Mesodermal cell (in vitro differentiated cells): ENCODE results near the gene EEF2.
A peak's percentile ranks its signal among the peaks of the same experiment; 100 is the strongest.

Experiments
- H3K27ac ChIP-seq: 2 replicates; pipeline ENCODE4 v1.7.0; 2013; ENCODE audit warnings: mild to moderate bottlenecking, low read depth, low read length, moderate library complexity; ENCODE audit not compliant: severe bottlenecking
- H3K36me3 ChIP-seq: 2 replicates; pipeline ENCODE4 v1.7.1; 2013; ENCODE audit warnings: mild to moderate bottlenecking, low read length, moderate library complexity; ENCODE audit not compliant: control insufficient read depth, insufficient read depth
- H3K4me1 ChIP-seq: one replicate; pipeline ENCODE4 v1.7.1; 2013; ENCODE audit warnings: mild to moderate bottlenecking, low read length; ENCODE audit not compliant: insufficient read depth, control insufficient read depth, poor library complexity, severe bottlenecking
- H3K4me3 ChIP-seq: 2 replicates; pipeline ENCODE4 v1.7.0; 2013; ENCODE audit warnings: low read length, control low read depth, mild to moderate bottlenecking; ENCODE audit not compliant: insufficient read depth, poor library complexity, severe bottlenecking; ENCODE audit errors: extremely low read depth
- H3K9me3 ChIP-seq: 2 replicates; pipeline ENCODE4 v1.7.1; 2013; ENCODE audit warnings: mild to moderate bottlenecking, low read length, moderate library complexity; ENCODE audit not compliant: control insufficient read depth
- WGBS, 2 experiments: methylation state at CpG; one replicate each; pipeline ENCODE4 v1.1.5; 2013; ENCODE audit warnings: missing lambda C conversion rate in 2 of 2; ENCODE audit not compliant: insufficient coverage in 2 of 2; 5-methylcytosine and 5-hydroxymethylcytosine counted together

The EEF2 gene

DNA sequence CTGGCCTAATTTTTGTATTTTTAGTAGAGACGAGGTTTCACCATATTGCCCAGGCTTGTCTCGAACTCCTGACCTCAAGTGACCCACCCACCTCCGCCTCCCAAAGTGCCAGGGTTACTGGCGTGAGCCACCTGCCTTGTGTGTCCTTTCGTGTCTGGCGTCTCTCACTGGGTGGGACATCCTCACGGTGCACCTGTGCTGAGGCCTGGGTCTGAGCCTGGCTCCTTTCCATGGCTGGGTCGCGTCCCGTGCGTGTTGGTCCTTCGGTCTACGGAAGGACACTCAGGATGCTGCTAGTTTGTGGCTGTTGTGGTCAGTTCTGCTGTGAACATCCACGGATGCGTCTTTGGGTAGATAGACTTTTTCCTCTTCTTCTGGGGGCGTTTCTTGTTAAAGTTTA lies 41.9 kb upstream of the EEF2 start:
- H3K27ac ChIP-seq: no peak overlapping the region
- no peaks in the 10 kb centered on the region for H3K9me3 ChIP-seq
- no peaks in the 10 kb centered on the region for H3K4me1 ChIP-seq
- H3K36me3 ChIP-seq: peaks cover 68% of the 10 kb centered on the region
- 97% methylated on average over 14 to 15 of the region's 16 CpGs for WGBS, 2 experiments
- no peak overlapping the region for H3K4me3 ChIP-seq

DNA sequence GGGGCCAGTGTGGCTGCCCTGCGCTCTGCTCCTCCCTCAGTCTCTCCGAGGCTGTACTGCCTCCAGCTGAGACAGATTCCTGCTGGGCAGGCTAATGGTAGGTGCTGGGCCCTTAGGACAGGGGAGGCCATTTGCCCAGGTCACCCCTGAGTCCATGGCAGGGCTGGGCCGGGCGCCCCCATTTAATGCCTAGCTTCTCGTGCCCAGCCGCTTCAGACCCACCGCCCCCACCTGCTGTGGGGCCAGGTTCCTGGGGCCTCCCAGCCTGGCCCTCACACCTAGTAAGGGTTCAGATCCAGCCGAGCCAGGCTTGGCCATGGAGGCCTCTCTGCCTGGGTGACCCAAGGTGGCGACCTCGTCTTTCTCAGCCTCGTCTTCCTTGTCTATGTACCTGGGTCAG lies 40.1 kb upstream of the EEF2 start:
- Histone ChIP-seq H3K36me3 (peaks cover 69% of the 10 kb centered on the region), H3K9me3 (no peaks in the 10 kb centered on the region), H3K27ac (no peak overlapping the region), H3K4me1 (no peaks in the 10 kb centered on the region), H3K4me3 (no peak overlapping the region)
- WGBS, 2 experiments: 72 to 73% methylated on average over 9 to 11 of the region's 11 CpGs

DNA sequence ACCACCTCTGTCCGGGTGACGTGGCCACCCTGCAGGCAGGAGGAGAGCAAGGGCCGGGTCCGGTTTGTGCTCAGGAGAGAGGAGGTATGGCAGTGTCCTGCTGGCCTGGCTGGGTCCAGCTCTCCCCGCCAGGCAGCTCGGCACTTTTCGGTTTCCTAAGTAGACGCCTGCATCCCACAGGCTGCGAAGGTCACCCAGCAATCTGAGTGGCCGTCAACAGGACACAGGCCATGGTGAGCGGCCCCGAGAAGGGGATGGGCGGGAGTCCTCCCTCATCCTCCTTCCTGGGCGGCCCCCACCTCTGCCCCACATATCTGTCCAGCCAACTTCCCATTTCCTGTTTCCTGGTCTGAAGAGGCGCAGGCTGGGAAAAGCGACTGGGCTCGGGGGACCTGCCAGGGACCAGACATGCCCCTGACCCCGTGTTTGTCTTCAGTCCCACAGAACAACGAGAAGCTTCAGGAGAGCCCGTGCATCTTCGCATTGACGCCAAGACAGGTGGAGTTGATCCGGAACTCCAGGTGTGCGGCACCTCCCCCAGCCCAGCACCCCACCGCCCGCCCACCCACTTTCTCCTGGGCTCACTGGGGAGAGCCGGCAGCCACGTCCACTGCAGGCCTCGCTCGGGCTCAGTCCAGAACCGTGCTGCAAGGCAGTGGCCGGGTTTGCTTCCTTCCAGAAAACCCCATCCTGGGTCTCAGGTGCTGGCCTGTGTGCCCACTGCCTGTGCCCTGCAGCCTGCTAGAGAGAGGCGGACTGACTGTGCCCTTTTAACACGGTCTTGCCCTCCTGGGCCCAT lies 38.5 kb upstream of the EEF2 start:
- WGBS, 2 experiments: 90 to 95% methylated on average over 30 to 34 of the region's 34 CpGs
- H3K4me1 ChIP-seq: no peaks in the 10 kb centered on the region
- no peak overlapping the region for H3K27ac ChIP-seq
- H3K36me3 ChIP-seq: peaks cover 72% of the 10 kb centered on the region
- no peak overlapping the region for H3K4me3 ChIP-seq
- H3K9me3 ChIP-seq: no peaks in the 10 kb centered on the region

DNA sequence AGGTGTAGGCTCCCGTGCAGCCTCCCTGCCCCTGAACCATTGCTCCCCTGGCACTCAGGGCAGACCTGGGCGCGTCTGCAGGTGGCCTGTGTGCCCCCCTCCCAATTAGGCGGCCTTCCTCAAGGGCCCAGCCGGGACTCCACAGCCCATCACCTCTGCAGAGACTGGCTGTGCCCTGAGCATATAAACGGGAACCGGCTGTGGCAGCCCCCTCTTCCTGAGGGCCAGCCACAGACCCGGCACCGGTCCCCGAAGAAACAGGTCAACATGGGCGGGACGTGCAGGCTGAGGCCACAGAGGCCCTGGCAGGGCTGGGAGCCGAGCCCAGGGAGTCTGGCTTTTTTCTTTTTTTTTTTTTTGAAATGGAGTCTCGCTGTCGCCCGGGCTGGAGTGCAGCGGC lies 34.3 kb upstream of the EEF2 start:
- H3K36me3 ChIP-seq: peaks cover 73% of the 10 kb centered on the region
- no peak overlapping the region for H3K4me3 ChIP-seq
- 89 to 96% methylated on average over 13 of the region's 17 CpGs for WGBS, 2 experiments
- H3K27ac ChIP-seq: no peak overlapping the region
- H3K4me1 ChIP-seq: no peaks in the 10 kb centered on the region
- H3K9me3 ChIP-seq: no peaks in the 10 kb centered on the region

DNA sequence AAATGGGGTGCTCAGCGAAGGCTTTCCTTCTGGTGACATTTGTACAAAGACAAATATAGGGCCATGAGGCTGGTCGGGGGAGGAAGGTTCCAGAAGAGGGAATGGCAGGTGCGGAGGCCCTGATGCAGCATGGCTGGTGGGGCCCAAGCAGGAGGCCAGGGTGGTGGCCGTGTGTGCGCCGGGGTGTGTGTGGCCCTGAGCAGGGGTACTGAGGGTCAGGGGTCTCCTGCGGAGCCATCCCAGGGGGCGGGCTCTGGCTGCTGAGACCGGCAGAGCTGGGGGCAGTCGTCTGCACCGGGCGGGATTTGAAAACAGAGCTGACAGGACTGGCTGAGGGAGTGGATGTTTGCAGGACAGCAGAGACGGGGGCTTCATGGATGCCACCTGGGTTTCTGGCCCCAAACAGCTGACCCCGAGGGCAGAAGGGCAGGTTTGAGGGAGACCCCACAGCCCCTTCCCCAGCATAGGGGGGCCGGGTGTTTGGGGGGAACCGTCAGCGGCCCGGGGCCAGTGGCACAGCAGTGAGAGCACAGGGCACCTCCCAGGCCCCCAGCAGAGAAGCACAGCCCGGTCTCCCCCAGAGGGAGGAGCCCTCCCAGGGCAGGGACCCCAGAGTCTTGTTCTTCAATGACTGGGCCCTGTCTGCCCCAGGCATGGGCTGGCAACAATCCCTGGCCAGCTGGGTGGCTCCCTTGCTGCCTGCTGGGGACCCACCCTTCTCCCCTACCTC lies 33.7 kb upstream of the EEF2 start:
- no peaks in the 10 kb centered on the region for H3K4me1 ChIP-seq
- no peak overlapping the region for H3K27ac ChIP-seq
- WGBS, 2 experiments: 97% methylated on average over 16 to 19 of the region's 19 CpGs
- no peaks in the 10 kb centered on the region for H3K9me3 ChIP-seq
- peaks cover 74% of the 10 kb centered on the region for H3K36me3 ChIP-seq
- H3K4me3 ChIP-seq: no peak overlapping the region

DNA sequence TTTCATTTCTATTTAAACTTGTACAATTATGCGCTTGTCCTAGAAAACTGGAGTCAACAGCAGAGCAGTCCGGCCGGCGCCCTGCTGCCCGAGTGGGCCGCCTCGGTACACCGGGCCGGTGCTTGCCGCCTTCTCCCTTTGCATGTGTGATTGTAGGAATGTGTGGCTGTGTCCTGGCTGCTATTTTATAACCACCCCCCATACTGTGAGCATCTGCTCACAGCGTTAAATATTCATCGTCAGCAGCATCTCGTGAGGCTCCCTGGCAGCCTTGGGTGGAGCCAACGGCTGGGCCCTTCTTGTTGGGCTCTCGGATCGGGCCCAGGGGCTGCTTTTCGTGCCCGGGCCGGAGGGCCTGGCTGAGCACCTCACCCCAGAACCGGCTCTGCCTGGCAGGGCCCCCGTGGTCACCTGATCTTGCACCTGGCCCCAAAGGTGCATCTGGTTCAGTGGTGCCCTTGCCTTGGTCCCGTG lies 32.9 kb upstream of the EEF2 start:
- Histone ChIP-seq H3K4me1 (no peaks in the 10 kb centered on the region), H3K36me3 (peaks cover 76% of the 10 kb centered on the region), H3K4me3 (no peak overlapping the region), H3K27ac (no peak overlapping the region), H3K9me3 (no peaks in the 10 kb centered on the region)
- WGBS, 2 experiments: 89 to 96% methylated on average over 13 to 16 of the region's 22 CpGs

DNA sequence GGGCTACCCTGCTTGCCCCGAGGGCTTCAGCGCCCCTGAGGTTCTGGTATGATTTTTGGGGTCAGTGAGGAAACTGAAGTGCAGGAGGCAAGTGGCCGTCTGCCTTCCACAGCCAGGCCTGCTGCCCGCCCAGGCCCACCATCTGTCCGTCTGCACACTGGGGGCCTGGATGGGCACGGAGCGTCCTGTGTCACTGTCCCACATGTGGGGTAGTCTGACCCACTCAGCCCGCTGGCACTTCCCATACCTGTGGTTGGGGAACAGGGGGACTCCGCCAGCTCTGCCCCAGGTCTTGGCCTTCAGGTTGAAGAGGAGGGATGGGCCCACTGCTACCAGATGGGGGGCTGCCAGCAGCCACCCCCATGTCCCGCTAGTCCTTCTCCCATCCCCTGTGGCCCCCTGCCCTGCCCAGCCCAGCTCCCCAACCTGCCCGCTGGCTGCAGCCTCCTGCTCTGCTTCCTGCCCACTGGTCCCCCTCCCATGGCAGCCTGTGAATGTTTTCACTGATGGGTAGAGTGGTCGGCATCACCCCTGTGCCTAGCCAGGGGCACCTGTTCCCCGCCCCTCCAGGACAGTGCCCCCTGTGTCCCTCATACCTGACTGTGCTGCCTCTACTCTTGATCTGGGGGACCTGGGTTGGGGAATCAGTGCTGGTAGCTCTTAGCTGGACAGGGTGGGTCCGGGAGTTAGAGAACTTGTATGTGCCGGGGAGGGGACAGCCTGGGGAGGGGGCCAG lies 31.8 kb upstream of the EEF2 start:
- H3K9me3 ChIP-seq: no peaks in the 10 kb centered on the region
- 99% methylated on average over 12 to 13 of the region's 15 CpGs for WGBS, 2 experiments
- peaks cover 81% of the 10 kb centered on the region for H3K36me3 ChIP-seq
- H3K4me1 ChIP-seq: no peaks in the 10 kb centered on the region
- H3K27ac ChIP-seq: no peak overlapping the region
- H3K4me3 ChIP-seq: no peak overlapping the region

DNA sequence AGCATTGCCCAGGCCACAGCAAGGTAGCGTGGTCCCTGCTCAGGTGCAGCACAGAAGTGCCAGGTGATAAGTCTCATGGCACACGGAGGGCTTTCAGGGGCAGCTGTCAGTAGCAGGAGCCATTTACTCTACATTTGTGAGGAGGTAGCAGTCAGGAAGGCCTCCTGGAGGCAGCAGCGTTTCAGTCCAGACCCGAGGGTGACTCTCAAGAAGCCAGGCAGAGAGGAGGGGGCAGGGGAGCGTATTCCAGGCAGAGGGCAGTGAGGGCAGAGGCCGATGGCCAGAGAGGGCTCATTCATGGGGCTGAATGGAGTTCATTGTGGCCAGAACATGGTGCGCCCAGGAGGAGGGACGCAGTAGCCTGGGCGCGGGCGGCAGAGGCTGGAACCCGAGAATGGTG lies 31.2 kb upstream of the EEF2 start:
- Histone ChIP-seq H3K36me3 (peaks cover 79% of the 10 kb centered on the region), H3K4me3 (no peak overlapping the region), H3K27ac (no peak overlapping the region), H3K4me1 (no peaks in the 10 kb centered on the region), H3K9me3 (no peaks in the 10 kb centered on the region)
- 93 to 97% methylated on average over 12 of the region's 12 CpGs for WGBS, 2 experiments

DNA sequence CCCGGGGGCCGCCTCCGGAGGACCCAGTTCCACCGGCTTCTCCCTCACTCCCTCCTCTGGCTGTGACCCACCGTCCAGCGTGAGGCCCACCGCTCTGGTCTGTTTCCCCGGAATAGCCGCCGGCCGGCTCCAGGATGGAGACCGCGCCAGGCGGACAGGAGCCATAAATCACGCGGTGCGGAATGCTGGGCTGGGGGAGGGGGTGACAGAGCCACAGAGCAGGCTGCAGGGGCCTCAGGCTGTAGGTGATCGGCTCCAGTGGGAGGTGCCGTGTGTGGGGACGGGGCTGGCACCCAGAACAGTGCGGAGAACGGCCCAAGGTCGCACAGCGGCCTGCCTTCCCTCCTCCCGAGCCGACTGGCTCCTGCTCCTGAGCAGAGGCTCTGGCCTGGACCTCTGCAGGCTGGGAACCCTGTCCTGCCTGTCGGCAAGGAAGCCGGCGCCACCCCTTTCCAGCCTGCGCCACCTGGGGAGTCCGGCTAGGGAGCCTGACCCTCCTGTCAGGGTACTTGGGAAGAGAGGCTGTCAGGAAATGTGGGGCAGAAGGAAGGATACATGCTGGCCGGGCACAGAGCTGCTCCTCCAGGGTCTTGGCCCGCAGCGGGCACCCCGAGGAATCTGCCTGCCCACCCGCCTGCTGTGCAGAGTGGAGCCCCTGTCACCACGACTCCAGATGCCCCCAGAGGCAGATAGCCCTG lies 30.6 kb upstream of the EEF2 start:
- Histone ChIP-seq H3K27ac (peak overlapping the region; percentile 10), H3K4me1 (no peaks in the 10 kb centered on the region), H3K36me3 (peaks cover 77% of the 10 kb centered on the region), H3K9me3 (no peaks in the 10 kb centered on the region), H3K4me3 (no peak overlapping the region)
- 93 to 98% methylated on average over 24 to 37 of the region's 37 CpGs for WGBS, 2 experiments
